OCI-LY1 (cell line): ENCODE results near the gene GSPT1.
"Not testable (repeated sequence)": the region's sequence is repeated elsewhere in the genome, so short reads cannot be mapped to it uniquely, and the experiment has no call there.

Experiments used
- H2AFZ ChIP-seq: fragments of 200-600 bp; sonication (generic), shearing (Covaris generic); 2 replicates; pipeline ENCODE4 v1.6.0; 2014; ENCODE audit warnings: antibody characterized with exemption, mild to moderate bottlenecking, low read length
- H3F3A ChIP-seq: fragments of 200-600 bp; sonication (generic), shearing (Covaris generic); 2 replicates; pipeline ENCODE4 v1.6.0; 2014; ENCODE audit warnings: mild to moderate bottlenecking, antibody characterized with exemption, low read length, moderate library complexity; ENCODE audit not compliant: insufficient read depth
- H3K27ac ChIP-seq: fragments of 200-600 bp; sonication (generic); 2 replicates; pipeline ENCODE4 v1.5.1; 2014; ENCODE audit warnings: low read length, mixed run types, mild to moderate bottlenecking, low read depth; ENCODE audit not compliant: poor library complexity, severe bottlenecking
- H3K27me3 ChIP-seq: fragments of 200-600 bp; sonication (generic); 2 replicates; pipeline ENCODE4 v1.6.0; 2014; ENCODE audit warnings: antibody characterized with exemption, mild to moderate bottlenecking, low read length, moderate library complexity; ENCODE audit not compliant: insufficient read depth
- H3K36me3 ChIP-seq: fragments of 200-600 bp; sonication (generic); 2 replicates; pipeline ENCODE4 v1.6.1; 2014; ENCODE audit warnings: mild to moderate bottlenecking, antibody characterized with exemption, low read length, moderate library complexity, mixed read lengths; ENCODE audit not compliant: insufficient read depth
- H3K4me1 ChIP-seq: fragments of 200-600 bp; sonication (generic); 2 replicates; pipeline ENCODE4 v1.5.1; 2014; ENCODE audit warnings: mild to moderate bottlenecking, low read length, moderate library complexity; ENCODE audit not compliant: insufficient read depth, severe bottlenecking
- H3K4me2 ChIP-seq: fragments of 200-600 bp; sonication (generic), shearing (Covaris generic); 2 replicates; pipeline ENCODE4 v1.6.1; 2014; ENCODE audit warnings: low read length
- H3K4me3 ChIP-seq: fragments of 200-600 bp; sonication (generic); 2 replicates; pipeline ENCODE4 v1.5.1; 2014; ENCODE audit warnings: low read length, low read depth, mild to moderate bottlenecking, mixed read lengths; ENCODE audit not compliant: poor library complexity, severe bottlenecking
- H3K79me2 ChIP-seq: fragments of 200-600 bp; shearing (Covaris generic); 2 replicates; pipeline ENCODE4 v1.6.1; 2016; ENCODE audit warnings: mixed run types, low read length, mixed read lengths; ENCODE audit not compliant: insufficient read depth
- H3K9ac ChIP-seq: fragments of 200-600 bp; sonication (generic), shearing (Covaris generic); 2 replicates; pipeline ENCODE4 v1.6.1; 2014; ENCODE audit warnings: mild to moderate bottlenecking, low read length, mixed read lengths
- H3K9me2 ChIP-seq: fragments of 200-600 bp; sonication (generic), shearing (Covaris generic); 2 replicates; pipeline ENCODE4 v1.6.1; 2014; ENCODE audit warnings: low read depth, mild to moderate bottlenecking, low read length, mixed read lengths
- H3K9me3 ChIP-seq: fragments of 200-600 bp; shearing (Covaris generic); 2 replicates; pipeline ENCODE4 v1.6.1; 2014; ENCODE audit warnings: low read length, mixed read lengths
- H4K20me1 ChIP-seq: fragments of 200-600 bp; sonication (generic), shearing (Covaris generic); 2 replicates; pipeline ENCODE4 v1.6.0; 2016; ENCODE audit warnings: mild to moderate bottlenecking, low read length; ENCODE audit not compliant: insufficient read depth
- EZH2 ChIP-seq: fragments of 200-600 bp; sonication (generic), shearing (Covaris generic); IDR thresholded peaks from 2 replicates; pipeline ENCODE4 v1.8.0; 2017; ENCODE audit warnings: borderline replicate concordance, mixed run types, mild to moderate bottlenecking, antibody characterized with exemption, low read length, moderate library complexity, mixed read lengths
- TF ChIP-seq, protein P1 (sequence below): fragments of 200-600 bp; sonication (generic), shearing (Covaris generic); IDR thresholded peaks from 2 replicates; pipeline ENCODE4 v1.5.1; 2017; ENCODE audit warnings: mild to moderate bottlenecking, antibody characterized with exemption, low read length, moderate library complexity, mixed read lengths

The GSPT1 gene

GRCh38 chr16:11824362-11824761 is 91.4 kb downstream of the GSPT1 start:
- Histone ChIP-seq H3K4me2 (no peak overlapping the region), H3K4me1 (no peaks in the 10 kb centered on the region), H3K36me3 (no peaks in the 10 kb centered on the region), H3K9me3 (no peaks in the 10 kb centered on the region), H3K9ac (no peak overlapping the region), H3K9me2 (no peaks in the 10 kb centered on the region), H2AFZ (no peak overlapping the region), H3K79me2 (no peaks in the 10 kb centered on the region), H3K27ac (no peak overlapping the region), H3K4me3 (no peak overlapping the region), H4K20me1 (no peaks in the 10 kb centered on the region), H3K27me3 (no peaks in the 10 kb centered on the region), H3F3A (no peaks in the 10 kb centered on the region)
- TF ChIP-seq EZH2, result no peak
- TF ChIP-seq, protein P1, sequence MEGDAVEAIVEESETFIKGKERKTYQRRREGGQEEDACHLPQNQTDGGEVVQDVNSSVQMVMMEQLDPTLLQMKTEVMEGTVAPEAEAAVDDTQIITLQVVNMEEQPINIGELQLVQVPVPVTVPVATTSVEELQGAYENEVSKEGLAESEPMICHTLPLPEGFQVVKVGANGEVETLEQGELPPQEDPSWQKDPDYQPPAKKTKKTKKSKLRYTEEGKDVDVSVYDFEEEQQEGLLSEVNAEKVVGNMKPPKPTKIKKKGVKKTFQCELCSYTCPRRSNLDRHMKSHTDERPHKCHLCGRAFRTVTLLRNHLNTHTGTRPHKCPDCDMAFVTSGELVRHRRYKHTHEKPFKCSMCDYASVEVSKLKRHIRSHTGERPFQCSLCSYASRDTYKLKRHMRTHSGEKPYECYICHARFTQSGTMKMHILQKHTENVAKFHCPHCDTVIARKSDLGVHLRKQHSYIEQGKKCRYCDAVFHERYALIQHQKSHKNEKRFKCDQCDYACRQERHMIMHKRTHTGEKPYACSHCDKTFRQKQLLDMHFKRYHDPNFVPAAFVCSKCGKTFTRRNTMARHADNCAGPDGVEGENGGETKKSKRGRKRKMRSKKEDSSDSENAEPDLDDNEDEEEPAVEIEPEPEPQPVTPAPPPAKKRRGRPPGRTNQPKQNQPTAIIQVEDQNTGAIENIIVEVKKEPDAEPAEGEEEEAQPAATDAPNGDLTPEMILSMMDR, result no peak

- not testable (repeated sequence) for H3K79me2 ChIP-seq, H2AFZ ChIP-seq, H4K20me1 ChIP-seq, H3K4me2 ChIP-seq, H3K27ac ChIP-seq, H3F3A ChIP-seq, H3K4me3 ChIP-seq, H3K27me3 ChIP-seq, H3K36me3 ChIP-seq, H3K9ac ChIP-seq, H3K4me1 ChIP-seq, H3K9me2 ChIP-seq, H3K9me3 ChIP-seq
Observed at GRCh38 chr16:11823645-11824044, 92.1 kb downstream of the GSPT1 start.

- H3K9ac ChIP-seq, result no peak overlapping the region
- H3K4me2 ChIP-seq, result no peak overlapping the region
- no peak overlapping the region for H3K4me3 ChIP-seq
- no peaks in the 10 kb centered on the region for H3K27me3 ChIP-seq
- no peaks in the 10 kb centered on the region for H3K4me1 ChIP-seq
- no peaks in the 10 kb centered on the region for H3K9me3 ChIP-seq
- TF ChIP-seq, protein P1, result no peak
- TF ChIP-seq EZH2, result no peak
- H3K27ac ChIP-seq, result no peak overlapping the region
- no peaks in the 10 kb centered on the region for H3K9me2 ChIP-seq
- H4K20me1 ChIP-seq, result no peaks in the 10 kb centered on the region
- no peaks in the 10 kb centered on the region; the same call in 1 of the 2 replicates for H3K36me3 ChIP-seq
- H3K79me2 ChIP-seq, result no peaks in the 10 kb centered on the region
- no peaks in the 10 kb centered on the region for H3F3A ChIP-seq
- H2AFZ ChIP-seq, result no peak overlapping the region
Observed at GRCh38 chr16:11819798-11820197, 96.0 kb downstream of the GSPT1 start.

- not testable (repeated sequence) for H4K20me1 ChIP-seq, H3K4me3 ChIP-seq, H3K36me3 ChIP-seq, H3F3A ChIP-seq, H3K9ac ChIP-seq, H3K4me1 ChIP-seq, H3K27ac ChIP-seq, H3K79me2 ChIP-seq, H2AFZ ChIP-seq, H3K27me3 ChIP-seq, H3K4me2 ChIP-seq, H3K9me3 ChIP-seq, H3K9me2 ChIP-seq
Observed at GRCh38 chr16:11818970-11819369, 96.8 kb downstream of the GSPT1 start.
